Lower leg skin (tissue), 4 donors: Measurements from ENCODE around the gene TBC1D20. TPM values are rescaled to one million over a fixed set of nuclear protein-coding genes. Genes with fewer than 3 reads are reported as not detected.
A peak's percentile ranks its signal among the peaks of the same experiment; 100 is the strongest.

Experiments
- DNase-seq, 2 donors: peaks; one replicate each; pipeline ENCODE4 v3.0.0-alpha.2; 2019; ENCODE audit warnings: low spot score in 2 of 2
- H3K4me3 ChIP-seq: fragments of 200-600 bp; sonication (generic); 2 replicates; pipeline ENCODE4 v1.5.1; 2017; ENCODE audit warnings: mild to moderate bottlenecking, low read depth; ENCODE audit not compliant: poor library complexity, severe bottlenecking
- CTCF ChIP-seq, 3 donors: fragments of 450-650 bp; IDR thresholded peaks; one replicate each; pipeline ENCODE4 v1.5.1; 2016; ENCODE audit warnings: antibody characterized with exemption in 3 of 3, mild to moderate bottlenecking in 3 of 3, moderate library complexity in 2 of 3
- POLR2A ChIP-seq, 2 donors: fragments of 450-650 bp; IDR thresholded peaks; one replicate each; pipeline ENCODE4 v1.6.1; 2016 to 2017; ENCODE audit warnings: antibody characterized with exemption in 2 of 2, mild to moderate bottlenecking in 1 of 2, moderate library complexity in 1 of 2
- WGBS, 2 donors: methylation state at CpG; one replicate each; pipeline ENCODE4 v1.1.5; 2018; 5-methylcytosine and 5-hydroxymethylcytosine counted together
- intact Hi-C: fragments of 100-400 bp; cut with DNase I; formaldehyde crosslinking; loops from one replicate; pipeline ENCODE4 v1.15.0; 2023; ENCODE audit warnings: low total_unique reads
- total RNA-seq, 4 donors: library from RNA; depleted of rRNA; stranded (reverse); fragments of >200 nt; gene quantifications; one replicate each; pipeline ENCODE4 v1.1.0, GENCODE V29; 2016

TBC1D20 gene
- total RNA-seq, 4 donors from 2014 or later: 36.5 to 44.8 (median 42.5) TPM

GRCh38 chr20:404088-404487, 58.2 kb downstream of the TBC1D20 start:
- intact Hi-C loops: no loop called here
- no peak for DNase-seq
- 92 to 95% methylated on average over 4 of the region's 4 CpGs for WGBS, 2 donors
- no peak overlapping the region for H3K4me3 ChIP-seq
- TF ChIP-seq POLR2A (IDR thresholded peaks at IDR 0.05) (no peak), CTCF (IDR thresholded peaks at IDR 0.05) (no peak)

- TF ChIP-seq CTCF (IDR thresholded peaks at IDR 0.05) (no peak), POLR2A (IDR thresholded peaks at IDR 0.05) (no peak)
- no peak overlapping the region for H3K4me3 ChIP-seq
- intact Hi-C loops: no loop called here
- DNase-seq: no peak
- 97 to 98% methylated on average over 3 of the region's 3 CpGs for WGBS, 2 donors
Observed at GRCh38 chr20:403582-403957, 58.8 kb downstream of the TBC1D20 start.

GRCh38 chr20:402898-403581, 59.3 kb downstream of the TBC1D20 start:
- DNase-seq: no peak
- TF ChIP-seq POLR2A (IDR thresholded peaks at IDR 0.05) (no peak), CTCF (IDR thresholded peaks at IDR 0.05) (no peak)
- H3K4me3 ChIP-seq: no peak overlapping the region
- intact Hi-C loops: no loop called here
- WGBS, 2 donors: 94 to 95% methylated on average over 6 of the region's 6 CpGs

GRCh38 chr20:402496-402885, 59.8 kb downstream of the TBC1D20 start:
- intact Hi-C loops: no loop called here
- TF ChIP-seq POLR2A (IDR thresholded peaks at IDR 0.05): no peak
- no peak for TF ChIP-seq CTCF (IDR thresholded peaks at IDR 0.05)

GRCh38 chr20:401682-402495, 60.4 kb downstream of the TBC1D20 start:
- 79% methylated on average over 9 of the region's 9 CpGs for WGBS, 2 donors
- DNase-seq: no peak
- H3K4me3 ChIP-seq: no peak overlapping the region
- no peak for TF ChIP-seq POLR2A (IDR thresholded peaks at IDR 0.05)
- TF ChIP-seq CTCF (IDR thresholded peaks at IDR 0.05): peak in 1 of 3 donors; percentile 62
- intact Hi-C loops: no loop called here

More at GRCh38 chr20:402496-402885, 59.8 kb downstream of the TBC1D20 start:
- H3K4me3 ChIP-seq: no peak overlapping the region
- no peak for DNase-seq
- WGBS, 2 donors: 79 to 84% methylated on average over 2 of the region's 2 CpGs
